GM15510 (cell line): ENCODE data around the gene RASL12.

Source experiments
- POLR2A ChIP-seq: IDR thresholded peaks from 3 replicates; pipeline ENCODE4 v1.6.1; 2011; ENCODE audit warnings: borderline replicate concordance; ENCODE audit not compliant: insufficient read length; ENCODE audit errors: extremely low read depth

RASL12 gene

GRCh38 chr15:65084500-65085206 lies 16.9 kb upstream of the RASL12 start:
- TF ChIP-seq POLR2A, result no peak

- no peak for TF ChIP-seq POLR2A
These were observed 15.5 kb upstream of the RASL12 start for GRCh38 chr15:65083262-65083701.

GRCh38 chr15:65082303-65082953 lies 14.6 kb upstream of the RASL12 start:
- no peak for TF ChIP-seq POLR2A

DNA sequence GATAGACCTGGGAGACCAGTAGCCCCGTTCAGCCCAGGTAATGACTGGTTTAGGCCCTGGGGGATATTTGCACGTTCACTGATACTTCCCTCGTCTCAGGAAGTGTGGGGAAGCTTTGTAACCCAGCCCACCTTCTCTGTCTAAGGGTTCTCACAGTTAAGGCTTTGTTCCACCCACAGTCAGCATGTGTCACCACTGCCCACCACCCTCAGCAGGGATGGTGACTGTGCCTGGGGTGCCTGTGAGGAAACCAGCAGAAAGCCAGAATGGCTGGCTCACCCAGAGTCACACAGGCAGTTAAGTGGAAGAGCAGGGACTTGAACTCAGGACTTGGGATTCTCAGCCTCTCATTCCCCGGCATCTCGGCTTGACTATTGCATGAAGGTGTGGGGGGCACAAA lies 14.0 kb upstream of the RASL12 start:
- TF ChIP-seq POLR2A, result no peak

DNA sequence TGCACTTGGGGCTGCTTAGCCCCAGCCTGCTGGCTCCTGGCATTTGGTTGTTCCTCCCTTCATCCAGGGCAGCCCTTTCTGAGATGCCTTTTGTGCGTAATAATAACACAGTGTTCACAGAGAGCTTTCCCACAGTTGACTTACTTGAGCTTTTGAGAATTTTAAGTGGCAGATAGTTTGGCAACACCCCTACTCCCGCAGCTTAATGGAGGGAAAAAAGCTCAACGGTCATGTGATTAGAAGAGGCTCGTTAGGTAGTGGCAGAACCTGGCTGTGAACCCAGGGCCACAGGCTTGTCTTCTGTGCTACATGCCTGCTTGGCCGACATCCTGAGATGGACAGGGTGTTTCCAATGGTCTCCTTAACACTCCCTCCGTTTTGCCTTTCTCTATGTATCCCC lies 13.5 kb upstream of the RASL12 start:
- no peak for TF ChIP-seq POLR2A

- no peak for TF ChIP-seq POLR2A
These were observed 11.8 kb upstream of the RASL12 start for GRCh38 chr15:65079580-65079979.

- TF ChIP-seq POLR2A, result no peak
These were observed 10.2 kb upstream of the RASL12 start for GRCh38 chr15:65077981-65078352.

DNA sequence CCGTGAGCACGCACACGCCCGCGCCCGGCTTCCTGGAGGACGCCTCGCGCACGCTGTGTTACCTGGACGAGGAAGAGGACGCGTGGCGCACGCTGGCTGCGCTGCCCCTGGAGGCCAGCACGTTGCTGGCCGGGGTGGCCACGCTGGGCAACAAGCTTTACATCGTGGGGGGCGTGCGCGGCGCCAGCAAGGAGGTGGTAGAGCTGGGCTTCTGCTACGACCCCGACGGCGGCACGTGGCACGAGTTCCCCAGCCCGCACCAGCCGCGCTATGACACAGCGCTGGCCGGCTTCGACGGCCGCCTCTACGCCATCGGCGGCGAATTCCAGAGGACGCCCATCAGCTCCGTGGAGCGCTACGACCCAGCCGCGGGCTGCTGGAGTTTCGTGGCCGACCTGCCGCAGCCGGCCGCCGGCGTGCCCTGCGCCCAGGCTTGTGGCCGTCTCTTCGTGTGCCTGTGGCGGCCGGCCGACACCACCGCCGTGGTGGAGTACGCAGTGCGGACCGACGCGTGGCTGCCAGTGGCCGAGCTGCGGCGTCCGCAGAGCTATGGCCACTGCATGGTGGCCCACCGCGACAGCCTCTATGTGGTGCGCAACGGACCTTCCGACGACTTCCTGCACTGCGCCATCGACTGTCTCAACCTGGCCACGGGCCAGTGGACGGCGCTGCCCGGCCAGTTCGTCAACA lies 9.6 kb upstream of the RASL12 start:
- TF ChIP-seq POLR2A, result no peak

DNA sequence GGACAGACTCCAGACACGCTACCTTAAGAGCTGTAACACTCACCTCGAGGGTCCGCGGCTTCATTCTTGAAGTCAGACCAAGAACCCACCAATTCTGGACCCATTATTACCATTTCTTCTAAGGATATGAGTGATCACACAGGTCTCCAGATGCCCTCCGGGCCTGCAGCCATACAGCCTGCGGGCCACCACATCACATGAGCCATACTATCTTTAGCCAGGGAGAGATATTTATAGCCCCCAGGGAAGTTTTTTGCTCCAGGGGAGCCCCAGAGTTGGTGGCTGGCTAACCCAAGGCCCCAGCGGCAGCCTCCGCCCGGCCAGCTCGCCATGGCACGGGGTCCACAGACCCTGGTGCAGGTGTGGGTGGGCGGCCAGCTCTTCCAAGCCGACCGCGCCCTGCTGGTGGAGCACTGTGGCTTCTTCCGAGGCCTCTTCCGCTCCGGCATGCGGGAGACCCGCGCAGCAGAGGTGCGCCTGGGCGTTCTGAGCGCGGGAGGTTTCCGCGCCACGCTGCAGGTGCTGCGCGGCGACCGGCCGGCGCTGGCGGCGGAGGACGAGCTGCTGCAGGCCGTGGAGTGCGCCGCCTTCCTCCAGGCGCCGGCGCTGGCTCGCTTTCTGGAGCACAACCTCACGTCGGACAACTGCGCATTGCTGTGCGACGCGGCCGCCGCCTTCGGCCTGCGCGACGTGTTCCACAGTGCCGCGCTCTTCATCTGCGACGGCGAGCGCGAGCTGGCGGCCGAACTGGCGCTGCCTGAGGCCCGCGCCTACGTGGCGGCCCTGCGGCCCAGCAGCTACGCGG lies 8.9 kb upstream of the RASL12 start, which contains the start of gene KBTBD13:
TSS of gene KBTBD13 (plus strand) at position 261 of the 805 bp plus-strand sequence. CDS start at position 331, 70 bp downstream.
- no peak for TF ChIP-seq POLR2A

- TF ChIP-seq POLR2A, result no peak
These were observed 4.8 kb upstream of the RASL12 start for GRCh38 chr15:65072617-65073016.

DNA sequence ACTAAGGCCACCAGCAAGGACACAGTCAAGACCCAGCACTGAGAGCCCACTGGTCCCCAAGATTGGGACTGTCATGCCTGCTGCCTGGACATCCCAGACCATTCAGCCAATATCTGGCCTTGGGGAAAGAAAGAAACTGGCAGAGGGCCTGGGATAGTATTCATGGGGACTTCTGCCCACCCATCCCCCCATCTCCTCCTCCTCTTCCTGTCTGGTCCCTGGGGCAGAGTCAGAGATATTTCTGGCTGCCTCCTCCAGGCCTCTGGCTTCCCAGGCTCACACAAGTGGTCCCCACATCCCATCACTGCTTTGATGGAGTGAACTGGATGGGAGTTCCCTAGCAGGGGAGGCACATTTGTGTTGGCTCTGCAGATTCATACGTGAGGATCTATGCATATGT lies 4.2 kb upstream of the RASL12 start:
- no peak for TF ChIP-seq POLR2A

DNA sequence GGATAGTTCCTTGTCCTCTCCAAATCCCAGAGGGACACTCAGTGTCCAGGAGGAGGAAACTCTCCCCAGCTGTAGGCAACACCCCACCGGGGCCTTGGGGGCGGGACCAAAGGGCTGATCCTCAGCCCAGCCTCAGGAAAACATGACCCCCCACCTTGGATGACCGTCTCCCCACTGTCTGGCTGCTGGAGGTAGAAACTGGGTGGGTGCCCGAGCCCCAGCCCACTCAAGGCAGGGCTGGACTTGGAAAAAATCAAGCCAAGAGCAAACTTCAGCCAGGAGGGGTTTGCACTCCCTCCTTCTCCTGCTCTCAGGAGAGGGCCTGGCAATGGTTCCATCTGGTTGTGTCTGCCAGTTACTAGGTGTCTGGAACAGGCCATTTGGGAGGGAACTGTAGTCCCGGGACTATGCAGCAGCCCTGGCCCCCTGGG lies 3.6 kb upstream of the RASL12 start:
- TF ChIP-seq POLR2A, result no peak

GRCh38 chr15:65069779-65070546 lies 2.2 kb upstream of the RASL12 start:
- no peak for TF ChIP-seq POLR2A

DNA sequence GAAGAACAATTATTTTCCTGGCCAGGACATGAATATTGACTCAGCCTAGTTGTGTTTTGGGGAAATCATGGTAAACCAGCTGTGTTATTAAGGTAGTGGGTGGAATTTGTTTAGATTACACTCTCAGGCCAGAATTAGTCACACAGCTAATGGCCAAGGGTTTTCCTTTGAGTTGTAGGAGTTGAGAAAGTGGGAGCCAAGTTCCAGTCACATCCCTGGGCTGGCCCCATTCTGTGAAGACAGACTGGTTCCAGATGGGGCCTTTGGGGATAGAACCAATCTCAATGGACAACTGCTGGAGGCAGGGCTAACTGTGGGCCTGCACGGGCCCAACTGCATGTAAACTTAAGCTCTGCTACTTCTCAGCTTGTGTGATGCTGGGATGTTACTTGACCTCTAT lies 1.4 kb upstream of the RASL12 start:
- no peak for TF ChIP-seq POLR2A
